Measurements from ENCODE around the gene PCARE.

DNA sequence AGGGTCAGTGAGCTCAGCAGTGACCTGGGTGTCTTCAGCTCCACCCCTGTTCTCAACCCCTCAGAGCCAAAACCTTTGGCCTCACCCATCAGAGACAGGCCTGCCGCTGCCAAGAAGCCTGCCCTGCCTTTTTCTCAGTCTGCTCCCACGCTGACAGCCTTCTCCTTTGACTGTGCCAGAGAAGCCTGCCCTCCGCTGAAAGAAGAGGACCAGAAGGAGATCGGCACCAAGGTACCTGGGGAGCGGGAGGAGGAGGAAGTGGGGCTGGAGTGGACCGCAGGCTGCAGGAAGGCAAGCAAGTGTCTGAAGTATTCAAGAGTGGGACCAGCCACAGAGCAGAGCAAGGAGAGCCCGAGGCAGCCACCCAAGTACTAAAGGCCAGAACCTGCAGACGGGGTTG, 60.0 kb downstream of the PCARE start:
- TF ChIP-seq, protein P1, sequence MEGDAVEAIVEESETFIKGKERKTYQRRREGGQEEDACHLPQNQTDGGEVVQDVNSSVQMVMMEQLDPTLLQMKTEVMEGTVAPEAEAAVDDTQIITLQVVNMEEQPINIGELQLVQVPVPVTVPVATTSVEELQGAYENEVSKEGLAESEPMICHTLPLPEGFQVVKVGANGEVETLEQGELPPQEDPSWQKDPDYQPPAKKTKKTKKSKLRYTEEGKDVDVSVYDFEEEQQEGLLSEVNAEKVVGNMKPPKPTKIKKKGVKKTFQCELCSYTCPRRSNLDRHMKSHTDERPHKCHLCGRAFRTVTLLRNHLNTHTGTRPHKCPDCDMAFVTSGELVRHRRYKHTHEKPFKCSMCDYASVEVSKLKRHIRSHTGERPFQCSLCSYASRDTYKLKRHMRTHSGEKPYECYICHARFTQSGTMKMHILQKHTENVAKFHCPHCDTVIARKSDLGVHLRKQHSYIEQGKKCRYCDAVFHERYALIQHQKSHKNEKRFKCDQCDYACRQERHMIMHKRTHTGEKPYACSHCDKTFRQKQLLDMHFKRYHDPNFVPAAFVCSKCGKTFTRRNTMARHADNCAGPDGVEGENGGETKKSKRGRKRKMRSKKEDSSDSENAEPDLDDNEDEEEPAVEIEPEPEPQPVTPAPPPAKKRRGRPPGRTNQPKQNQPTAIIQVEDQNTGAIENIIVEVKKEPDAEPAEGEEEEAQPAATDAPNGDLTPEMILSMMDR (IDR thresholded peaks at IDR 0.05), result no peak
- TF ChIP-seq POLR2A (IDR thresholded peaks at IDR 0.05) (no peak), EP300 (IDR thresholded peaks at IDR 0.05) (no peak)
